HG02763 (cell line): ENCODE results near the gene KHK.

Experiments used
- ATAC-seq: cut with Tn5 transposase; IDR thresholded peaks from one replicate; pipeline ENCODE4 v1.9.1; 2021; ENCODE audit warnings: mild to moderate bottlenecking, moderate library complexity; ENCODE audit not compliant: unreplicated experiment

KHK gene

GRCh38 chr2:27080603-27080936, 6.0 kb upstream of the KHK start:
- ATAC-seq, result no peak

GRCh38 chr2:27081984-27082772, 4.4 kb upstream of the KHK start:
- no peak for ATAC-seq

GRCh38 chr2:27082773-27083409, 3.7 kb upstream of the KHK start:
- no peak for ATAC-seq

- no peak for ATAC-seq
Observed at GRCh38 chr2:27083410-27084296, 2.9 kb upstream of the KHK start.

- ATAC-seq, result no peak
Observed at GRCh38 chr2:27084297-27085061, 2.1 kb upstream of the KHK start.

- no peak for ATAC-seq
Observed at GRCh38 chr2:27085062-27085672, 1.4 kb upstream of the KHK start.

- peak; percentile 6 for ATAC-seq
Observed at GRCh38 chr2:27085673-27086089, 891 bp upstream of the KHK start.

- ATAC-seq, result peak; percentile 73
Observed at GRCh38 chr2:27086090-27086723, 365 bp upstream of the KHK start.

- no peak for ATAC-seq
Observed at GRCh38 chr2:27087823-27088410, 1.3 kb downstream of the KHK start.

GRCh38 chr2:27088634-27089033, 2.1 kb downstream of the KHK start:
- ATAC-seq, result no peak

- no peak for ATAC-seq
Observed at GRCh38 chr2:27089111-27089954, 2.8 kb downstream of the KHK start.

GRCh38 chr2:27091746-27092695, 5.4 kb downstream of the KHK start:
- ATAC-seq, result no peak

- ATAC-seq, result no peak
Observed at GRCh38 chr2:27092696-27093429, 6.3 kb downstream of the KHK start.

- no peak for ATAC-seq
Observed at GRCh38 chr2:27093430-27094352, 7.1 kb downstream of the KHK start.

GRCh38 chr2:27094353-27094984, 7.9 kb downstream of the KHK start:
- ATAC-seq, result no peak

- ATAC-seq, result no peak
Observed at GRCh38 chr2:27095427-27095744, 8.8 kb downstream of the KHK start.
